ENCODE measurements around the gene LRPPRC. TPM values are rescaled to one million over a fixed set of nuclear protein-coding genes. Genes with fewer than 3 reads are reported as not detected.

The LRPPRC gene
- polyA plus RNA-seq, 1 of the 3 experiments (the other 2 are of a cell fraction), result 31.4 TPM

GRCh38 chr2:43986600-43986999 lies 9.2 kb downstream of the LRPPRC start:
- no peak overlapping the region for H3K4me3 ChIP-seq (ENCODE audit: low read depth in 2 of 2, low read length in 1 of 2)
- peaks cover 100% of the 10 kb centered on the region for H3K79me2 ChIP-seq (ENCODE audit: insufficient read depth)
- H3K9me3 ChIP-seq, result no peaks in the 10 kb centered on the region
- ChIA-PET POLR2A (no interaction called here), CTCF (interaction anchor here (1.1 kb wide), 1 partner anchor 23 kb away, joined by 3 read pairs; no protein-coding TSS in a partner anchor)
- H3K9ac ChIP-seq, result no peak overlapping the region
- H4K20me1 ChIP-seq (ENCODE audit: insufficient read depth), result peaks cover 52% of the 10 kb centered on the region
- DNase-seq, result no peak
- H2AFZ ChIP-seq (ENCODE audit: low read depth), result no peak overlapping the region
- H3F3A ChIP-seq (replicated peaks; ENCODE audit: insufficient read depth), result no peaks in the 10 kb centered on the region
- 96% methylated on average over 6 of the region's 6 CpGs for WGBS (ENCODE audit: low lambda C conversion rate)
- TF ChIP-seq SIN3A (IDR thresholded peaks at IDR 0.05; ENCODE audit: borderline replicate concordance, low read depth, low read length) (no peak), USF1 (IDR thresholded peaks at IDR 0.05; ENCODE audit: borderline replicate concordance, low read depth) (no peak), FOXJ3 (CRISPR knock-in tag; IDR thresholded peaks at IDR 0.05) (no peak), MAX (IDR thresholded peaks at IDR 0.05; ENCODE audit: low read depth) (no peak), TEAD4 (IDR thresholded peaks at IDR 0.05; ENCODE audit: borderline replicate concordance, insufficient read depth) (no peak), EP300 (IDR thresholded peaks at IDR 0.05; ENCODE audit: borderline replicate concordance in 1 of 2, low read depth in 1 of 2, low read length in 1 of 2) (no peak), SMC3 (IDR thresholded peaks at IDR 0.05; ENCODE audit: low read depth, low read length) (no peak), ELF1 (IDR thresholded peaks at IDR 0.05) (no peak), RFX5 (IDR thresholded peaks at IDR 0.05; ENCODE audit: low read length) (no peak), CHD2 (IDR thresholded peaks at IDR 0.05; ENCODE audit: low read length, partially characterized antibody) (no peak), RCOR1 (IDR thresholded peaks at IDR 0.05; ENCODE audit: low read length) (no peak)
- H3K9me2 ChIP-seq, result no peaks in the 10 kb centered on the region
- H3K27ac ChIP-seq (ENCODE audit: low read depth in 2 of 2, low read length in 1 of 2), result no peak overlapping the region
- no peaks in the 10 kb centered on the region for H3K27me3 ChIP-seq (ENCODE audit: insufficient read depth)
- H3K36me3 ChIP-seq (replicated peaks in 1 of 2; ENCODE audit: control insufficient read depth in 1 of 2, insufficient read depth in 2 of 2, low read length in 1 of 2), result peaks cover 24 to 27% of the 10 kb centered on the region in 2 experiments
- no peaks in the 10 kb centered on the region for H3K4me1 ChIP-seq (ENCODE audit: control insufficient read depth in 1 of 2, insufficient read depth in 2 of 2, low read depth in 1 of 2, low read length in 1 of 2)
- no peak overlapping the region for H3K4me2 ChIP-seq

GRCh38 chr2:43985359-43985758 lies 10.4 kb downstream of the LRPPRC start:
- Histone ChIP-seq H3K4me2 (no peak overlapping the region), H3K4me1 (ENCODE audit: control insufficient read depth in 1 of 2, insufficient read depth in 2 of 2, low read depth in 1 of 2, low read length in 1 of 2) (no peaks in the 10 kb centered on the region), H3K9me2 (no peaks in the 10 kb centered on the region), H3K4me3 (ENCODE audit: low read depth in 2 of 2, low read length in 1 of 2) (no peak overlapping the region), H3K9me3 (no peaks in the 10 kb centered on the region), H3K36me3 (replicated peaks in 1 of 2; ENCODE audit: control insufficient read depth in 1 of 2, insufficient read depth in 2 of 2, low read length in 1 of 2) (peaks cover 25 to 27% of the 10 kb centered on the region in 2 experiments), H2AFZ (ENCODE audit: low read depth) (no peak overlapping the region), H3K79me2 (ENCODE audit: insufficient read depth) (peaks cover 99% of the 10 kb centered on the region), H3K27ac (ENCODE audit: low read depth in 2 of 2, low read length in 1 of 2) (no peak overlapping the region), H3K9ac (no peak overlapping the region), H3F3A (replicated peaks; ENCODE audit: insufficient read depth) (no peaks in the 10 kb centered on the region), H4K20me1 (ENCODE audit: insufficient read depth) (peaks cover 40% of the 10 kb centered on the region), H3K27me3 (ENCODE audit: insufficient read depth) (no peaks in the 10 kb centered on the region)
- no peak for DNase-seq
- ChIA-PET POLR2A (no interaction called here), CTCF (interaction anchor here (0.6 to 1.1 kb wide), 3 partner anchors 10 to 1114 kb away, joined by 3 read pairs; no protein-coding TSS in a partner anchor)
- TF ChIP-seq YY1 (IDR thresholded peaks at IDR 0.05; ENCODE audit: low read depth), result no peak
- no peak for TF ChIP-seq RXRA (IDR thresholded peaks at IDR 0.05; ENCODE audit: borderline replicate concordance, low read depth)
- TF ChIP-seq RFX5 (IDR thresholded peaks at IDR 0.05; ENCODE audit: low read length), result no peak
- WGBS (ENCODE audit: low lambda C conversion rate), result over 99% methylated on average over 3 of the region's 3 CpGs

Measured in SK-N-SH (cell line).